Measurements from ENCODE around the gene ITGA11.

ITGA11 gene

GRCh38 chr15:68325726-68326125, 106.2 kb downstream of the ITGA11 start:
- no peak for DNase-seq

- no peak for DNase-seq
Observed at GRCh38 chr15:68322796-68323195, 109.2 kb downstream of the ITGA11 start.

GRCh38 chr15:68321229-68321628, 110.7 kb downstream of the ITGA11 start:
- no peak for DNase-seq

GRCh38 chr15:68319997-68320396, 112.0 kb downstream of the ITGA11 start:
- DNase-seq: no peak

GRCh38 chr15:68318931-68319909, 112.7 kb downstream of the ITGA11 start:
- DNase-seq: no peak

GRCh38 chr15:68318008-68318835, 113.7 kb downstream of the ITGA11 start:
- no peak for DNase-seq

- no peak for DNase-seq
Observed at GRCh38 chr15:68317281-68318007, 114.5 kb downstream of the ITGA11 start.

- DNase-seq: peak; percentile 50
Observed at GRCh38 chr15:68316061-68316804, 115.7 kb downstream of the ITGA11 start.

- DNase-seq: no peak
Observed at GRCh38 chr15:68315495-68316031, 116.4 kb downstream of the ITGA11 start.

GRCh38 chr15:68315035-68315434, 116.9 kb downstream of the ITGA11 start:
- DNase-seq: no peak

GRCh38 chr15:68314563-68314962, 117.4 kb downstream of the ITGA11 start:
- DNase-seq: no peak

- no peak for DNase-seq
Observed at GRCh38 chr15:68313501-68314410, 118.2 kb downstream of the ITGA11 start.

- DNase-seq: no peak
Observed at GRCh38 chr15:68312701-68313204, 119.2 kb downstream of the ITGA11 start.

- DNase-seq: no peak
Observed at GRCh38 chr15:68311859-68312557, 120.0 kb downstream of the ITGA11 start.

- no peak for DNase-seq
Observed at GRCh38 chr15:68311464-68311835, 120.5 kb downstream of the ITGA11 start.

GRCh38 chr15:68310804-68311463, 121.0 kb downstream of the ITGA11 start:
- DNase-seq: no peak

GRCh38 chr15:68310178-68310803, 121.7 kb downstream of the ITGA11 start:
- DNase-seq: no peak

- DNase-seq: no peak
Observed at GRCh38 chr15:68309024-68309423, 122.9 kb downstream of the ITGA11 start.

Data from NCI-H82 (cell line).